Right atrium auricular region (tissue), 2 donors: ENCODE data around the gene THSD8. TPM values are rescaled to one million over a fixed set of nuclear protein-coding genes. Genes with fewer than 3 reads are reported as not detected.

Experiments used
- DNase-seq: peaks from one replicate; pipeline ENCODE4 v3.0.0-alpha.2; 2019; ENCODE audit warnings: low spot score
- H3K27ac ChIP-seq, 2 donors: fragments of 200-600 bp; sonication (generic); 1 replicate in 1 of 2; 2 replicates in 1 of 2; pipeline ENCODE4 v1.5.1; 2016 to 2019
- H3K27me3 ChIP-seq, 2 donors: fragments of 200-600 bp; sonication (generic); one replicate each; pipeline versions ENCODE4 v1.5.1 to v1.6.0; 2017 to 2019
- H3K36me3 ChIP-seq: fragments of 200-600 bp; sonication (generic); one replicate; pipeline ENCODE4 v1.5.1; 2016
- H3K4me1 ChIP-seq, 2 donors: fragments of 200-600 bp; sonication (generic); one replicate each; pipeline versions ENCODE4 v1.5.1 to v1.6.0; 2017 to 2019
- H3K4me3 ChIP-seq, 2 donors: fragments of 200-600 bp; sonication (generic); 1 replicate in 1 of 2; 2 replicates in 1 of 2; pipeline ENCODE4 v1.5.1; 2017 to 2019; ENCODE audit warnings: mild to moderate bottlenecking in 1 of 2, moderate library complexity in 1 of 2
- H3K9me3 ChIP-seq, 2 donors: fragments of 200-600 bp; sonication (generic); one replicate each; pipeline ENCODE4 v1.5.1; 2019
- total RNA-seq, 2 donors: library from RNA; depleted of rRNA; stranded (reverse); fragments of >200 nt; gene quantifications; one replicate each; pipeline ENCODE4 v1.1.0, GENCODE V29; 2016
- TF ChIP-seq, protein P1 (sequence below), 2 donors: fragments of 200-600 bp; sonication (generic); IDR thresholded peaks; one replicate each; pipeline ENCODE4 v1.5.1; 2019; ENCODE audit warnings: antibody characterized with exemption in 2 of 2

The THSD8 gene
- total RNA-seq, 2 donors from 2014 or later: not detected

- peaks cover 0 to 66% of the 10 kb centered on the region in 2 donors for H3K4me1 ChIP-seq
- H3K27me3 ChIP-seq: no peaks in the 10 kb centered on the region
- peak overlapping the region; percentile 96 to 99 for H3K27ac ChIP-seq
- peak overlapping the region; percentile 82 to 88 for H3K4me3 ChIP-seq
- TF ChIP-seq, protein P1, sequence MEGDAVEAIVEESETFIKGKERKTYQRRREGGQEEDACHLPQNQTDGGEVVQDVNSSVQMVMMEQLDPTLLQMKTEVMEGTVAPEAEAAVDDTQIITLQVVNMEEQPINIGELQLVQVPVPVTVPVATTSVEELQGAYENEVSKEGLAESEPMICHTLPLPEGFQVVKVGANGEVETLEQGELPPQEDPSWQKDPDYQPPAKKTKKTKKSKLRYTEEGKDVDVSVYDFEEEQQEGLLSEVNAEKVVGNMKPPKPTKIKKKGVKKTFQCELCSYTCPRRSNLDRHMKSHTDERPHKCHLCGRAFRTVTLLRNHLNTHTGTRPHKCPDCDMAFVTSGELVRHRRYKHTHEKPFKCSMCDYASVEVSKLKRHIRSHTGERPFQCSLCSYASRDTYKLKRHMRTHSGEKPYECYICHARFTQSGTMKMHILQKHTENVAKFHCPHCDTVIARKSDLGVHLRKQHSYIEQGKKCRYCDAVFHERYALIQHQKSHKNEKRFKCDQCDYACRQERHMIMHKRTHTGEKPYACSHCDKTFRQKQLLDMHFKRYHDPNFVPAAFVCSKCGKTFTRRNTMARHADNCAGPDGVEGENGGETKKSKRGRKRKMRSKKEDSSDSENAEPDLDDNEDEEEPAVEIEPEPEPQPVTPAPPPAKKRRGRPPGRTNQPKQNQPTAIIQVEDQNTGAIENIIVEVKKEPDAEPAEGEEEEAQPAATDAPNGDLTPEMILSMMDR (IDR thresholded peaks at IDR 0.05): no peak
- no peaks in the 10 kb centered on the region for H3K9me3 ChIP-seq
- DNase-seq: no peak
- H3K36me3 ChIP-seq: peaks cover 9% of the 10 kb centered on the region
Observed at GRCh38 chr19:12789098-12789903, 12.6 kb upstream of the THSD8 start.

- peak; percentile 97 for DNase-seq
- no peaks in the 10 kb centered on the region for H3K27me3 ChIP-seq
- TF ChIP-seq, protein P1 (IDR thresholded peaks at IDR 0.05): no peak
- peaks cover 9% of the 10 kb centered on the region for H3K36me3 ChIP-seq
- peak overlapping the region; percentile 82 to 88 for H3K4me3 ChIP-seq
- peaks cover 0 to 59% of the 10 kb centered on the region in 2 donors for H3K4me1 ChIP-seq
- peak overlapping the region; percentile 96 to 99 for H3K27ac ChIP-seq
- no peaks in the 10 kb centered on the region for H3K9me3 ChIP-seq
Observed at GRCh38 chr19:12789904-12790619, 11.8 kb upstream of the THSD8 start.

- Histone ChIP-seq H3K27me3 (no peaks in the 10 kb centered on the region), H3K4me1 (peaks cover 0 to 53% of the 10 kb centered on the region in 2 donors), H3K4me3 (peak overlapping the region; percentile 82 to 88), H3K27ac (peak overlapping the region; percentile 96 to 99), H3K9me3 (no peaks in the 10 kb centered on the region), H3K36me3 (peaks cover 9% of the 10 kb centered on the region)
- DNase-seq: peak; percentile 53
- TF ChIP-seq, protein P1 (IDR thresholded peaks at IDR 0.05): no peak
Observed at GRCh38 chr19:12790628-12791344, 11.1 kb upstream of the THSD8 start.

DNA sequence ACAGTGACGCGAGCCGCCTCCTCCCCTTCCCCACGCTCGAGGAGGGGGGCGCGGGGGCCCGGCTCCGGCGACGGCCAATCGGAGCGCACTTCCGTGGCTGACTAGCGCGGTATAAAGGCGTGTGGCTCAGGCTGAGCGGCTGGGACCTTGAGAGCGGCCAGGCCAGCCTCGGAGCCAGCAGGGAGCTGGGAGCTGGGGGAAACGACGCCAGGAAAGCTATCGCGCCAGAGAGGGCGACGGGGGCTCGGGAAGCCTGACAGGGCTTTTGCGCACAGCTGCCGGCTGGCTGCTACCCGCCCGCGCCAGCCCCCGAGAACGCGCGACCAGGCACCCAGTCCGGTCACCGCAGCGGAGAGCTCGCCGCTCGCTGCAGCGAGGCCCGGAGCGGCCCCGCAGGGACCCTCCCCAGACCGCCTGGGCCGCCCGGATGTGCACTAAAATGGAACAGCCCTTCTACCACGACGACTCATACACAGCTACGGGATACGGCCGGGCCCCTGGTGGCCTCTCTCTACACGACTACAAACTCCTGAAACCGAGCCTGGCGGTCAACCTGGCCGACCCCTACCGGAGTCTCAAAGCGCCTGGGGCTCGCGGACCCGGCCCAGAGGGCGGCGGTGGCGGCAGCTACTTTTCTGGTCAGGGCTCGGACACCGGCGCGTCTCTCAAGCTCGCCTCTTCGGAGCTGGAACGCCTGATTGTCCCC is 10.4 kb upstream of the THSD8 start, which contains the start of gene JUNB:
Gene JUNB, plus strand, starts transcription at position 142 of the 706 bp plus-strand sequence. Its CDS starts 286 bp downstream, at position 428.
- peaks cover 0 to 53% of the 10 kb centered on the region in 2 donors for H3K4me1 ChIP-seq
- peak; percentile 98 for DNase-seq

More for the DNA sequence above, 10.4 kb upstream of the THSD8 start, which contains the start of gene JUNB:
- H3K27ac ChIP-seq: peak within 1 kb of the TSS; percentile 96 to 99
- H3K4me3 ChIP-seq: peak within 1 kb of the TSS; percentile 82 to 88
- H3K27me3 ChIP-seq: no peaks in the 10 kb centered on the region
- TF ChIP-seq, protein P1 (IDR thresholded peaks at IDR 0.05): peak in 1 of 2 donors; percentile 11
- H3K9me3 ChIP-seq: no peaks in the 10 kb centered on the region
- H3K36me3 ChIP-seq: peaks cover 9% of the 10 kb centered on the region
